NCI-H2171 (cell line): ENCODE measurements around the gene CDC27.
"Not testable (repeated sequence)": the region's sequence is repeated elsewhere in the genome, so short reads cannot be mapped to it uniquely, and the experiment has no call there.

Source experiments
- DNase-seq: peaks from one replicate; lab custom pipeline; 2025; lab: John Stamatoyannopoulos, UW

The CDC27 gene

GRCh38 chr17:47193931-47194511, 4.9 kb upstream of the CDC27 start:
- no peak for DNase-seq

- no peak for DNase-seq
Measured at GRCh38 chr17:47192554-47192953, 3.5 kb upstream of the CDC27 start.

GRCh38 chr17:47190770-47191169, 1.7 kb upstream of the CDC27 start:
- DNase-seq, result no peak

GRCh38 chr17:47190243-47190642, 1.1 kb upstream of the CDC27 start:
- no peak for DNase-seq

GRCh38 chr17:47189732-47190237, 690 bp upstream of the CDC27 start:
- DNase-seq, result no peak

- DNase-seq, result no peak
Measured at GRCh38 chr17:47188271-47188875, 722 bp downstream of the CDC27 start.

GRCh38 chr17:47184681-47185080, 4.4 kb downstream of the CDC27 start:
- no peak for DNase-seq

GRCh38 chr17:47180988-47181387, 8.1 kb downstream of the CDC27 start:
- not testable (repeated sequence) for DNase-seq

GRCh38 chr17:47180337-47180736, 8.8 kb downstream of the CDC27 start:
- DNase-seq, result no peak

GRCh38 chr17:47179141-47179540, 10.0 kb downstream of the CDC27 start:
- no peak for DNase-seq

GRCh38 chr17:47177261-47177660, 11.8 kb downstream of the CDC27 start:
- DNase-seq, result no peak

GRCh38 chr17:47176389-47176826, 12.7 kb downstream of the CDC27 start:
- DNase-seq, result no peak

GRCh38 chr17:47174823-47175222, 14.3 kb downstream of the CDC27 start:
- DNase-seq, result not testable (repeated sequence)

- DNase-seq, result no peak
Measured at GRCh38 chr17:47172696-47173565, 16.2 kb downstream of the CDC27 start.

- no peak for DNase-seq
Measured at GRCh38 chr17:47170710-47171109, 18.4 kb downstream of the CDC27 start.

- DNase-seq, result not testable (repeated sequence)
Measured at GRCh38 chr17:47168896-47169295, 20.2 kb downstream of the CDC27 start.

GRCh38 chr17:47166854-47167253, 22.2 kb downstream of the CDC27 start:
- DNase-seq, result not testable (repeated sequence)

GRCh38 chr17:47165137-47165536, 24.0 kb downstream of the CDC27 start:
- DNase-seq, result no peak

- DNase-seq, result no peak
Measured at GRCh38 chr17:47164263-47164662, 24.8 kb downstream of the CDC27 start.

GRCh38 chr17:47162013-47162622, 27.0 kb downstream of the CDC27 start:
- DNase-seq, result no peak

- no peak for DNase-seq
Measured at GRCh38 chr17:47159315-47159714, 29.8 kb downstream of the CDC27 start.

- DNase-seq, result no peak
Measured at GRCh38 chr17:47145351-47145750, 43.7 kb downstream of the CDC27 start.
